GM21825 (cell line): ENCODE results near the gene ACCS.

Experiments
- ATAC-seq: cut with Tn5 transposase; IDR thresholded peaks from one replicate; pipeline ENCODE4 v1.9.1; 2021; ENCODE audit warnings: mild to moderate bottlenecking, moderate library complexity; ENCODE audit not compliant: unreplicated experiment

Gene ACCS

DNA sequence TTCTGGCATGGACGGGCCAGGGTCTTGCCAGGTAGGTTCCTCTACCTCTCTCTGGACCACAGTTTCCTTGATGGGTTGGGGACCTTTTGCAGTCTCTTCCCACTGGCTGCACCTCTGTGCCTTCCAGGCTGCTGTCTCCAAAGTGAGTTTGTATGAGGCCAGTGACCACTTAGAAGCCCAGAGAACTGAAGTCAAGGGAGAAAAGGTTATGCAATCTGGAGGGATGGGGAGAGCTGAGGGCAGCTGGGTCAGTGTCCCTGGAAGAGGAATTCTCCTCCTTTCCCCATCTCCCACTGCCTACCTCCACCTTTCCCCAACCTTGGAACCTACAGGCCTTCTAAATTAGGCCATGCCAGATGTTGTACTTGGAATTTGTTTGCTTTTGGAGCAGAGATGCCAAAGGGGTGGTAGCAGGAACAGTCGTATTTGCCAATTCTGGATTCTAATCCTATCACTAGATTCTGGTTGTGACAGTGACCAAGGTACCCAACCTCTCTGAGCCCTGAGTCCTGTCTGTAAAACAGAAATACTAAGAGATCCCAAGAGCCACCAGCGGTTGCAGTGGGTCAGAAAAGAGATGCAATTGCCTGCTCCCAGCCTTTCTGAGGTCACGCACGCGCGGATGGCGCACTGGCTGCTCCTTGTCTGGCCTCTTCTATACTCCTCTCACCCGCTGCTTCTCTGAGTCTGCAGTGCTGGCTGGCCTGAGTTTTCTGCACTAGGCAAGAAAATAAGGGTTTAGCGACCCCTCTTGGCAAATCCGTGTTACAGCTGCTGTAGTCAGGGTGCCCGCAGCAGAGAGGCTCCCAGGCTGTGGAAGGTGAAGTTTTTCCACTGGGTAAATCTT, 29.0 kb upstream of the ACCS start:
- ATAC-seq: peak; percentile 78

DNA sequence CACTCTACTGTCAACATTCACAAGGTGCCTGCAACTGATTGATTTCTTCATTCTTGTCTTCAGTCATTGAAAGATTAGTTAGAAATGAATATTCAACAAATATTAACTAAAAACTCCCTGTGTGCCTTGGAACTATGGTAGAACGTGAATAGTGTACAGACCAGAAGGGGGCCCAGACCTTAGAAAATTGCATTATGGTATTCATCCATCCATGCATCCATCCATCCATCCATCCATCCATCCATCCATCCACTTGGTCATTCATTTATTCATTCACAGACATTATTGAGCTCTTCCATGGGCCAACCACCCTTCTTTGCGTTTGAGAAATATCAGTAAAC, 28.4 kb upstream of the ACCS start:
- ATAC-seq: no peak

DNA sequence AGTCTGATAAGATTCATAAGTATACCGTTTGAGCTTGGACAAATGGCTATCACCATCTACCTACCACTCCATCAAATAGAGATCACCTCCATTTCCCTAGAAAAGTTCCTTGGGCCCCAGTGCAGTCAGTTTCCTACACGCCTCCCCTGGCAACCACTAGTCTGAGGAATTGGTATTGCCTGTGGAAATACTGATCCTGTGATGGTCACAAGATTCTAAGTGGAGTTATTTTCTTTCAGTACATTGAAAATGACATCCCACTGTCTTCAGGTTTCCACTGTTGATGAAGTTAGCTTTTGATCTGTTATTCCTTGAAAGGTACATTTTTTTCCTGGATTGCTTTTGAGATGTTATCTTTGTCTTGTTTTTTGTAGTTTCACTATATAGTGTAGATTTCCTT, 22.9 kb upstream of the ACCS start:
- ATAC-seq: no peak

DNA sequence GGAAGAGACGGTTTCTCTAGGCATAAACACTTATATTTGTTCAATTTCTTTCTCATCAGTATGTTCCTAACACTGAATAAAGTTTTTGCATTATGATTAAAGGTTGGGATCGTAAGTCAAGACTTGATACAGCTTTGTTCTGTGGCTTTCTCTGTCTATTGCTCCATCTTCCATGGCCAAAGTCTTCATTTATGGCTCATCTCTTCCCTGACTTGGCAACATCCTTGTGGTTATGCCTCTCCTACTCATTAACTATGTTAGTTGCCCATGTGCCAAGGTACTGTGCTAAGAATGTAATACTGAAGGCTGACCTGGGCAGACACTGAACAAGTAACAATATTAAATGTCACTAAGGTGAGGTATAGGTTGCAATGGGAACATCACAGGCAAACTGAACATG, 19.9 kb upstream of the ACCS start:
- no peak for ATAC-seq

DNA sequence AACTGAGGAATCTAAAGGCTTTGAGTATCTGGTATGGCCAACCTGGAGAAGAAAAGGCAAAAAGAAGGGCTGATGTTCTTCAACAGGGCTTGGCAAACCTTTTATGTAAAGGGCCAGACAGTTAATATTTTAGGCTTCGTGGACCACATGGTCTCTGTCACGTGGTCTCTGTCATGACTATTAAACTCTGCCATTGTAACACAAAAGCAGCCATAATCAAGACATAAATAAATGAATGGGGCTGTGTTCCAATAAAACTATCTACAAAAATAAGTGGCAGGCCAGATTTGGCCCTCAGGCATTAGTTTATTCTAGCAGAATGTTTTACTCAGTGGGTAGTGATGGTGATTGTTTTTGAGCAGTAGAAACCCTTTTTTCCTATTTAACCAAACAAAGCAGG, 18.8 kb upstream of the ACCS start:
- no peak for ATAC-seq

DNA sequence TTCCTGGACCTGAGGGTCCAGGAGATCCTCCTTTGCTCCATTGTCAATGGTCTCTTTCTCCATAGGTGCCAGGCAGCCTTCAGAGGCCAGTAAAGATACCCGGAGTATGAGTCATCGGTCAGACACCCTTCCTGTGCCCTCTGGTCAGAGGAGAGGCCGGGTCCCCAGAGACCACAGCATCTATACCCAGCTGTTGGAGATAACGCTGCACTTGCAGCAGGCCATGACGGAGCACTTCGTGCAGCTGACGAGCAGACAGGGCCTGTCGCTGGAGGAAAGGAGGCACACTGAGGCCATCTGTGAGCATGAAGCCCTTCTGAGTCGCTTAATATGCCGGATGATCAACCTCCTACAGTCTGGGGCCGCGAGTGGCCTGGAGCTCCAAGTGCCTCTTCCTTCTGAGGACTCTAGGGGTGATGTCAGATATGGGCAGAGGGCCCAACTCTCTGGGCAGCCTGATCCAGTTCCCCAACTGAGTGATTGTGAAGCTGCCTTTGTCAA, 18.1 kb upstream of the ACCS start, which contains the start of gene ACCSL:
Gene ACCSL (plus strand): TSS at position 51 of the 501 bp plus-strand sequence. CDS start 56 bp downstream, at position 107.
- no peak for ATAC-seq

DNA sequence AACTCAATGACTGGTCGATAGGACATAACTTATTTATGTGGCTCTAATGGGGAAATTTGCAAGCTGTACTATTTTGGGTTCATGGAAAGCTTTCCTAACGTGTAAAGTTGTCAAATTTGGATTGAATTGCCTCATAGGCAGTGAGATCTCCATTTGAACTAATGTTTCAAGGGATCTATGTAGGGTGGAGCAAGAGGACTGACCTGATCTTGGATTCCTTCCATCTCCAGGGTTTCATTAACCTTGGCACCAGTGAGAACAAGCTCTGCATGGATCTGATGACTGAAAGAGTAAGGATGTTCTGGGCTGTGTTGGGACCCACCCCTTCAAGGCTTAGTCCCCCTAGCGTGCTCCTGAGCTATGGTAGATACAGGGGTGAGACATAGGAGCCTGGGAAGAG, 16.2 kb upstream of the ACCS start:
- ATAC-seq: no peak

DNA sequence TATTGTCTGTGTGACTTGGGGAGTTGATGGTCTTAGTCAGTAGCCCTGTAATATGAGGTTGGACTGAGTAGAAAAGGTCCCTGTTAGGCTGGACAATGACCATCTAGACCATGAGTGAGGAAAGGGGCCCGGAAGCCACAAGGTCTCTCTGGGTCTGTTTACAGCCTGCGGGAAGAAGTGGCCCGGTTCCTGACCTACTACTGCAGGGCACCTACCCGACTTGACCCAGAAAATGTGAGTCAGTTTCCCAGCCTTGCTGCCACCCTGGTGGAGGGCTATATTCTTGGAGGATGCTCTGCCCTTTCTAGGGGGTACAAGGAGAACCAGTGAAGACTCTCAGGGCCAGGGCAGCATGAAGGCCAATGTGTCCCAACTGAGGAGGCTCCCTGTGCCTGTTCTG, 14.9 kb upstream of the ACCS start:
- no peak for ATAC-seq

DNA sequence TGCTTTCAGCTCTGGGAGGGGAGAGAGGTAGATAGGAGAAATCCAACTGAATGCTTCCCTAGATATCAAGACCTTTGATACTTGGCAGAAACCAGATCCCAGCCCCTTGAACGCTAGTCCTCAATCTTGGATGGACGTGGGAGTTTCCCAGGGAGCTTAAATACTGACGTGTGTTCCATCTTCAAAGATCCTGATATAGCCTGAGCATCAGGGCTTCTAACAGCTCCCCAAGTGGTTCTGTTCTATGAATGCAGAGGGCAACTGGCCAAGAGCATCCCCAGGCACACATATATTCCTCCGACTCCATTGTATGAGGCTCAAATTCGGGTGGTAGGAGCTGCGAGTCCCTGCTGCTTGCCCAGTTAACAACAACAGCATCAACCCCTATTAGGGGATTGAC, 8.7 kb upstream of the ACCS start:
- no peak for ATAC-seq

DNA sequence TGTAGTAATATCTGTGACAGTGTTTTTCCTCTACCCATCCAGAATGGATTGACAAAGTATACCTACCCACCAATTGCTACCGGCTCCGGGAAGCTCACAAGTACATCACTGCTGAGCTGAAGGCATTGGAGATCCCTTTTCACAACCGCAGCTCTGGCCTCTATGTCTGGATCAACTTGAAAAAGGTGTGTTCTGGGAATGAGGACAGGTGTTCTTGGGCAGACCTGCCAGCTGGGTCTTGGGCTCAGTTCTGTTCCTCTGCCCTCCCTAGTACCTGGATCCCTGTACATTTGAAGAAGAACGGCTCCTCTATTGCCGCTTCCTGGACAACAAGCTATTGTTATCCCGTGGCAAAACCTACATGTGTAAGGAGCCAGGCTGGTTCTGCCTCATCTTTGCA, 7.8 kb upstream of the ACCS start:
- no peak for ATAC-seq

DNA sequence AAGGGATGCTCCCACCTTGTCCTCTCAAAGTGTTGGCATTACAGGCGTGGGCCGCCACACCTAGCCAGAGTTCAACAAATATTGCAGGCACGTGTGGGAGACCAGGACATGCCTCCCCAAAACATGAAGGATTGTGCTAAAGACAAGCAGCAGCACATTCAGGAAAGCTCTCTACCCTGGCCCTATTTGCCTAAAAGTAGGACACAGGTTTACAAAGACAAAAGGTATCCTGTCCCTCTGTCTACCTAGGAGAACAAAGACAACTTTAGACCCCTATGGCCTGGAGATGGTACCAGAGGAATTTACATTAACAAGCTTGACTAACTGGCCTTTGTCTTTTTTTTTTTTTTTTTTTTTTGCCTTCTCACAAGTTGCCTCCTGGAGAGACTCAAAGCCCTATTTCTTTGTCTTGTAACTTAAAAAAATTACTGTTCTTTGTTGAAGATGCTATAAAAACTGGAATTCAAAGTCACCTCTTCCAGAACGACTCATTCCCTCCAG, 859 bp upstream of the ACCS start:
- no peak for ATAC-seq

DNA sequence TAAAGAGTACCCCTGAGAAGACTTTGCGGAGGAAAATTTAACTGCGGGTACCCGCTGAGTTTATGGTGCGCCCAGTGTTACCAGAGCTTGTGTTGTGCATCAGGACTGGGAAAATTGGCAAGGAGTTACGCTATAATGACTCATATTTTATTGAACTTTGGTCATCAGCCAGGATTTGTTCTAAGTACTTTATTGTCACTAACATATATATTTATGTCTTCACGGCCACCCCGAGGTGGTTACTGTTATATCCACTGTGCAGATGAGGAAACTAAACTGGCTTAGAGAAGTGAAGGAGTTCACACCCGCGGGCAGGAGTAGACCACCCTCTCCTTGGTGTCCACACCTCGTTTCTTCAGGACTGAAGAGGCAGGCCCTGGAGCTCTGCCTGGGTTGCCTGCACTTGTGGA, 667 bp downstream of the ACCS start:
- ATAC-seq: no peak

DNA sequence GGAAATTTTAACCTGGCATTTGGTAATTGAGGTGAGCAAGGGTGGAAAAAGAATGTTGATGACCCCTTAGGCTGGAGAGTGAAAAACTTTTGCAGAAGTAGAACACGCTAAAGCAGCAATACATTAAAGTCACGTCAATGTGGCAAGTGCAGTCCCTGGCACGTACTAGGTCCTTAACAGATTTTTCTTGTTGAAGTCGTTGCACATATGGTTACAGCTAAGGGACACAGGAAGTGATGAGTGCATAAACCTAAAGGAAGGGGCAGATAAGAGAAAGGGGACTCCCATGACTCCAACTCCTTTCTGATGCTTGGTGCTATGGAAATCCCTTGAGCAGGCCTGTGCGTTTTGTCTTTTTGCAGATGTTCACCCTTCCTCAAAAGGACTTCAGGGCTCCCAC, 1.2 kb downstream of the ACCS start:
- ATAC-seq: no peak

DNA sequence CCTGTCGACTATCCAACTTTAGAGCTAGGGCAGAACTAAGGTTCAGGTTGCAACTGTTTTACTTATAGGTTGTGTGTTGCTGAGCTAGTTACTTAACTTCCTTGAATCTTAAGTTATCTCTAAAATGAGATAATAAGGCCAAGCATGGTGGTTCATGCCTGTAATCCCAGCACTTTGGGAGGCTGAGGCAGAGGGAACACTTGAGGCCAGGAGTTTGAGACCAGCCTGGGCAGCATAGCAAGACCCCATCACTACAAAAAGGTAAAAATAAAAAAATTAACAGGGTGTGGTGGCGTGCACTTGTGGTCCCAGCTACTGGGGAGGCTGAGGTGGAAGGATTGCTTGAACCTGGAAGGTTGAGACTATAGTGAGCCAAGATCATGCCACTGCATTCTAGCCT, 2.1 kb downstream of the ACCS start:
- ATAC-seq: no peak

DNA sequence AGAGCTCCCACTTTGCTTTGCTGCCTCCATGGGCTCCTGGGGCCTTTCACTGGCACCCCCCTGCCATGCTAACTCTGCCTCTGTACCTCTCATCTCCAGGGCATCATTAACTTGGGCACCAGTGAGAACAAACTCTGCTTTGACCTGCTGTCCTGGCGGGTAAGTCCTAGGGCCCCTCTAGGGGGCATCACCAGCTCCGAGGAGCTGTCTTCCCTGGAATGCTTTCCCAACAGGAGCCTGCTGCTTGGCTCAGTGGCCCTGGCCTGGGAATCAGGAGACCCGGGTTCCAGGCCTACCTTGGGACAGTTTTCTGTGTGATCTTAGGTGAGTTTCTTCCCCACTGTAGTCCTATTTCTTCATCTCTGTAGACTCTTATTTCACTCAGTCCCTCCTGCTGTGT, 5.1 kb downstream of the ACCS start:
- ATAC-seq: no peak

DNA sequence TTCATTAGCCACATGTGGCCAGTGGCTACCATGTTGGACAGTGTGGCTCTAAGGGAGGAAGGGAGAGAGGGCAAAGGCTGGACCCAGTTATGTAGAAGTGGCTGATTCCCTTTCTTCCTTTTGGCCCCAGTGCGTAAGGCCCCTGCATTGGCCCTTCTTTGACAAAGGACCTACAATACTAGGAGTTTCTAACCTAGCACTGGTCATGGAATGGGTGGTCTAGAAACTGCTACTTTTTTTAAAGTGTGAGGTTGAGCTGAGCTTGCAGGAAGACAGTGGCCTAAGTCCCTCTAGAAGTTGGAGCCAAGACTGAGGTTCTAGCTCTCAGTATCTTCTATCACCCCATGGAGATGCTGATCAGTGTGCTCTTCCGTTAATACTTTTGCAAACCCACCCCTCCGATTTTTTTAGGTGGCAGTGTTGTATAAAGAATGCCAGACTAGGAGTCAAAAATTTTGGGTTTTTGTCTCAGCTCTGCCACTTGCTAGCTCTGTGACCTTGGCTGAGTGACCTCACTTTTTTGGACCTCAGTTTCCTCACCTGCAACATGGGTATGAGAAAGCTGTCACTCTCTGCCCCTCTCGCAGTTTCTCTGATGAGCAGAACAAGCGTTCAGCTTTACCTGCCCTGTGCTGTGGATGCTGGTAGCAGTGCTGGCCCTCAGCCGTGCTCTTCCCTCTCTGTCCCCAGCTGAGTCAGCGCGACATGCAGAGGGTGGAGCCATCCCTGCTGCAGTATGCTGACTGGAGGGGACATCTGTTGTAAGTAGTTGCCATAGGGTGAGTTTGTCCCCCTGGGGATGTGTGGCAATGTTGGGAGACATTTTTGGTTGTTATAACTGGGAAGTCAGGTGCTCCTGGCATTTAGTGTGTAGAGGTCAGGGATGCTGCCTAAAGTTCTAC, 6.9 kb downstream of the ACCS start:
- no peak for ATAC-seq

DNA sequence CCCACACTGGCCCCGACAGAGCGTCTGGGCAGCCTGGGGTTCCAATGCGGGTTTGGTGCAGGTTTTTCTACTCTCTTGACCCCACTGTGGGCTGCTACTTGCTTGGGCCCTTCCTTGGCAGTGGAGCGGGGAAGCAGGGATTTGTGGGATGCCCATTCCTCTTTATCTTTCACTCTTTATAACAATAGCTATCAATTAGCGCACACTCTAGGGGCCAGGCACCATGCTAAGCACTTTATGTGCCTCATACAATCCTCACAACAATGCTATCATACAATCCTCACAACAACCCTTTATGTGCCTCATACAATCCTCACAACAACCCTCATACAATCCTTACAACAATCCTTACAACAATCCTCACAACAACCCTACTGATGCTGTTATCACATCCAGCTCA, 12.7 kb downstream of the ACCS start:
- no peak for ATAC-seq

DNA sequence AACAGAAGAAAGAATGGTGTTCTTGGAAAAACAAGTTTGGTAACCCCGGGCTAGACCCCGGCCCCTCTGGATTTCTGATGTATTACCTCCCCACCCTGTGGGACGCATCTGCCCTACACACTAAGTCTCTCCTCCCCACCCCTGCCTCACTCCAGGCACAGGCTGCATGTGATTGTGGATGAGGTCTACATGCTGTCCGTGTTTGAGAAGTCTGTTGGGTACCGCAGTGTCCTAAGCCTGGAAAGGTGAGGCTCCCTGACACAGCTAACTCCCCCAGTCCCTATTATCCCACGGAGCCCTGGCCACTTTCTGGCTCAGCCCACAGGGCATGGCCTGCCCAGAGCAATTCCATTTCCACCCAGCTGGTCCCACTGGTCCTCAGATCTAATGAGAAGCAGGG, 13.3 kb downstream of the ACCS start:
- no peak for ATAC-seq

DNA sequence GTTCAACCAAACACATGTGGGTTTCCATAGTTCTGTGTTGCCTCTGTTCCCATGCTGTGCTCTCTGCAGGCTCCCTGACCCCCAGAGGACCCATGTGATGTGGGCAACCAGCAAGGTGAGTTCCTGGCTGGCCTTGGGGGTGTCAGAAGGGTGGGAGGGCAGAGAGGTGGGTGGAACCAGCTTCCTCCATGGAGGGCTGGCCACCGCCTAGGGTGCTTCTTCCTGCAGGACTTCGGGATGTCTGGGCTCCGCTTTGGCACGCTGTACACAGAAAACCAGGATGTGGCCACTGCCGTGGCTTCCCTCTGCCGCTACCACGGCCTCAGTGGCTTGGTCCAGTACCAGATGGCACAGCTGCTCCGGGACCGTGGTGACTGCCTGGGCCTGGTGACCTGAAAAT, 14.9 kb downstream of the ACCS start:
- ATAC-seq: no peak

DNA sequence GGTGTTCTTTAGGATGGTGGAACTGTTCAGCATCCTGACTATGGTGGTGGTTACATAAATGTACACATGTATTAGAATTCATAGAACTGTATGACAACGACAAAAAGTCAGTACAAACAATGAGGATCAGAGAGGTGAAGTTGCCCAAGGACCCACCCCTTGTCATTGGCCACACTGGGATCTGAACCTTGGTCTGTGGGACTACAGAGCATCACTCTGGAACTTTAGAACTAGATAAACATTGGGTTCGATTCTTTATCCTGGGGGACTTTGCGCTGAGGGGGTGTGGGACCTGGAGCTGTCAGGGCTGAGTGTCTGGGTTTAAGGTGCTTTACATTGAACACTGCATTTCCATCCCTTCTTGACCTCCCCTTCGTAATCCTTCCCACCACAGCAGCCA, 16.6 kb downstream of the ACCS start:
- no peak for ATAC-seq

DNA sequence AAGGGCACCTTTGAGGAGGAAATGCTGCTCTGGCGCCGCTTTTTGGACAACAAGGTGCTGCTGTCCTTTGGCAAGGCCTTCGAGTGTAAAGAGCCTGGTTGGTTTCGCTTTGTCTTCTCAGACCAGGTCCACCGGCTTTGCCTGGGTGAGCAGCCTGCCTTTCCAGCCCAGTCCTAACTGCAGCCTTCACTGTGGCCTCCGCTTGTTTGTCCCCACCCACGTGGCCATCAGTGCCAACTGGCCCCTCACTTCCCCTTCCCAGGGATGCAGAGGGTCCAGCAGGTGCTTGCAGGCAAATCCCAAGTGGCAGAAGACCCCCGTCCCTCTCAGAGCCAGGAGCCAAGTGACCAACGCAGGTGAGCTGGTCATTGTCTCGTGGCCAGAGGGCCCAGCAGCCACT, 17.4 kb downstream of the ACCS start:
- ATAC-seq: no peak

DNA sequence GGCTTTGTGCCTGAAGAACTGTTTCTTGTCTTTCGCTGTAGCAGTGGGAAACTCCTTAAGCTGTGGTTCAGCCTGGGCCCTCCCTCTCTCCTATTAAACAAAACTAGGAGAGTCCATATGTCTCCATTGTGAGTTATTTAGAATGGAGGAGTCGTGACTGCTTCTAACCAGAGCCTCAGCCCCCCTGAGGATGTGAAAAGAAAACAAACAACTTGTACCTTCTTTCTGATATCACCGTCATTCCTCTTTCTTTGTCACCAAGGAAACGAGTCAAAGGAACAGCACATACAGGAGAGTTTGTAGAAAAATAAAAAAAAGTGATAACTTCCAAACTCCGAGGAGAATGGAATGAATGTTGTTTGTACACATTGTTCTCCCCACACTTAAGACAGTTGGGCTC, 17.8 kb downstream of the ACCS start:
- ATAC-seq: no peak
